ENCODE results near the gene THOC5.
"Not testable (repeated sequence)": the region's sequence is repeated elsewhere in the genome, so short reads cannot be mapped to it uniquely, and the experiment has no call there.

THOC5 gene

GRCh38 chr22:29570912-29571549 is 17.5 kb upstream of the THOC5 start:
- Histone ChIP-seq H3K4me1 (ENCODE audit: insufficient read depth, low read length) (no peaks in the 10 kb centered on the region), H3K9ac (ENCODE audit: low read depth, low read length) (no peak overlapping the region), H3K36me3 (ENCODE audit: insufficient read depth, low read length) (peaks cover 9% of the 10 kb centered on the region; the same call in 1 of the 2 replicates)

GRCh38 chr22:29570456-29570855 is 16.9 kb upstream of the THOC5 start:
- Histone ChIP-seq H3K36me3 (ENCODE audit: insufficient read depth, low read length) (peaks cover 11% of the 10 kb centered on the region; the same call in 1 of the 2 replicates), H3K9ac (ENCODE audit: low read depth, low read length) (no peak overlapping the region), H3K4me1 (ENCODE audit: insufficient read depth, low read length) (no peaks in the 10 kb centered on the region), H3K9me3 (ENCODE audit: control insufficient read depth, insufficient read depth, low read length) (no peaks in the 10 kb centered on the region)

More at GRCh38 chr22:29570912-29571549, 17.5 kb upstream of the THOC5 start:
- no peaks in the 10 kb centered on the region for H3K9me3 ChIP-seq (ENCODE audit: control insufficient read depth, insufficient read depth, low read length)

DNA sequence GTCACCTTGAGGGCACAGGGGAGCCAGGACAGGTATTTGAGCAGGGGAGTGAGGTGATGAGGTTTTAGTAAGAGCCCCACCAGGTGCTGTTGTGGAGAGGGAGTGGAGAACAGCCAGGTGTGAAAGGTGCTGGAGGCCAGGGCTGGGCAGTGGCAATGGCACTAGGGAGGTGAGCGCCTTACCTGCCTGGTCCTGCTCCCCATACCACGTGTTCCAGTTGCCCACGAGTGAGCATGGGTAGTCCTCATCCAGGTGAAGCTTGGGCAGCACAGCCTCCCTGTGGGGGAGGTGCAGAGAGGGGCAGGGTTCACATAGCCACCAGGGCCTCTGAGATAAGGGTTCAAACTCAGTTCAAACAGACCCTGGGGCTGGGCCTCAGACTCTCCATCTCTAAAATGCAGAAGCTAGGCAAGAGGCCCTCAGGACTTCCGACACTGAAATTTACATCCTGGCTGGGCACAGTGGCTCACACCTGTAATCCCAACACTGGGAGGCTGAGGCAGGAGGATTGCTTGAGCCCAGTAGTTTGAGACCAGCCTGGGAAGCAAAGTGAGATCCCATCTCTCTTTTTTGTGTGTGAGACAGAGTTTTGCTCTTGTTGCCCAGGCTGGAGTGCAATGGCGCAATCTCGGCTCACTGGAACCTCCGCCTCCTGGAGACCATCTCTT is 15.6 kb upstream of the THOC5 start:
- H3K9me3 ChIP-seq (ENCODE audit: control insufficient read depth, insufficient read depth, low read length) = no peaks in the 10 kb centered on the region
- no peaks in the 10 kb centered on the region for H3K4me1 ChIP-seq (ENCODE audit: insufficient read depth, low read length)
- H3K9ac ChIP-seq (ENCODE audit: low read depth, low read length) = no peak overlapping the region
- H3K36me3 ChIP-seq (ENCODE audit: insufficient read depth, low read length) = peaks cover 18% of the 10 kb centered on the region; the same call in 1 of the 2 replicates

- H3K36me3 ChIP-seq (ENCODE audit: insufficient read depth, low read length) = peaks cover 18% of the 10 kb centered on the region; the same call in 1 of the 2 replicates
Observed at GRCh38 chr22:29567338-29567737, 13.8 kb upstream of the THOC5 start.

DNA sequence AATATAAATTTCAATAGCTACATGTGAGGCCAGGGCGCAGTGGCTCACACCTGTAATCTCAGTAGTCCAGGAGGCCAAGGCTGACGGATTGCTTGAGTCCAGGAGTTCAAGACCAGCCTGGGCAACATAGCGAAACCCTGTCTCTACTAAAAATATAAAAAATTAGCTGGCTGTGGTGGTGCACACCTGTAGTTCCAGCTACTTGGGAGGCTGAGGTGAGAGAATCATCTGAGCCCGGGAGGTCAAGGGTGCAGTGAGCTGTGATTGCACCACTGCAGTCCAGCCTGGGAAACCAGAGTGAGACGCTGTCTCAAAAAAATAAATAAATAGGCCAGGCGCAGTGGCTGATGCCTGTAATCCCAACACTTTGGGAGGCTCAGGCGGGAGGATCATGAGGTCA is 13.0 kb upstream of the THOC5 start:
- peaks cover 24% of the 10 kb centered on the region for H3K36me3 ChIP-seq (ENCODE audit: insufficient read depth, low read length)
- not testable (repeated sequence) for H3K4me1 ChIP-seq (ENCODE audit: insufficient read depth, low read length); H3K9me3 ChIP-seq (ENCODE audit: control insufficient read depth, insufficient read depth, low read length); H3K9ac ChIP-seq (ENCODE audit: low read depth, low read length)

More at GRCh38 chr22:29567338-29567737, 13.8 kb upstream of the THOC5 start:
- no peaks in the 10 kb centered on the region for H3K4me1 ChIP-seq (ENCODE audit: insufficient read depth, low read length)
- H3K9ac ChIP-seq (ENCODE audit: low read depth, low read length) = no peak overlapping the region
- no peaks in the 10 kb centered on the region for H3K9me3 ChIP-seq (ENCODE audit: control insufficient read depth, insufficient read depth, low read length)

DNA sequence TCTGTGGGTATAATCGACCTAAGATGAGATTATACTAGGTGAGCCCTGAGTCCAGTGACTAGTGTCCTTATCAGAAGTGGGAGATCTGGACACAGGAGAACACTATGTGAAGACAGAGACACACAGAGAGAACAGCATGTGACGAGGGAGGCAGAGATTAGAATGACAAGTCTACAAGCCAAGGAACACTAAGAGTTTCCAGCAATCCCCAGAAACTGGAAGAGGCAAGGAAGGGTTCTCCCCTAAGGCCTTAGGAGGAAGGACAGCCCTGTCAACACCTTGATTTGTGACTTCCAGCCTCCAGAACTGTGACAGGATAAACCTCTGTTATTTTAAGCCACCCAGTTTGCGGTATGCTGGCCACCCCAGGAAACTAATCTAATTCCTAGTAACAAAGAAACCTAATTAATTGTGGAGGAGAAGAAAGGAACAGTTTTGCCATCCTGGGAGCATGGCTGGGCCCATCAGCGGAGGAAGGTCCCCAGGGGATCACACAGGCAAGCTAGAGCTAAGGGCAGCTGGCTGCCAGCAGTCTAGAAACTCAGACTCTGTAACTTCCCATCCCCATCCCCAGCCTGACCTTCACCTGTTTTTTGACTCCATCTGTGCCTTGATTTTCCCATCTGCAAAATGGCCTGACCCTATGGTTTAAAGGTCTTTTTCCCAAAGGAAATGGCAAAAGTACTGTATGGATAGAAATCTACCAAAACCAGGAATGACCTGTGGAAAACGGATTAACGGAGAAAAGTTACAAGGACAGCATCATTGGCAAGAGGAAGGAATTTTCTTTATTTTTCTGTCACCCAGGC is 10.3 kb upstream of the THOC5 start:
- H3K9ac ChIP-seq (ENCODE audit: low read depth, low read length) = no peak overlapping the region
- H3K36me3 ChIP-seq (ENCODE audit: insufficient read depth, low read length) = peaks cover 34% of the 10 kb centered on the region
- no peaks in the 10 kb centered on the region for H3K4me1 ChIP-seq (ENCODE audit: insufficient read depth, low read length)

DNA sequence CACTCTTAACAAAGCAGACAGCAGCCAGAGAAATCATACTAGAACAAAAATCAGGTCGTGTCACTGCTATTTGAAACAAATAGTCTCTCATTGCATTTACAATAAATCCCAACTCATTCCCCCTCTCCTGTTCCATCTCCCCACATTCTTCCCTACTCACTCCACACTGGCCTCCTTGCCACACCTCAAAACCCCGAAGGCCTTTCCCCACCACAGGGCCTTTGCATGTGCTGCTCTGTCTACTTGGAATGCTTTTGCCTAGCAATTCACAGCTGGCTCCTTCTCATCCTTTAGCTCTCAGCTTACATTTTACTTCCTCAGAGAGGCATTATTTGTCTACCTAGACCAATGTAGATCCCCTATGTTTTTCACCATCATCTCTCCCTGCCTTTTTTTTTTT is 6.3 kb upstream of the THOC5 start:
- H3K36me3 ChIP-seq (ENCODE audit: insufficient read depth, low read length) = peaks cover 25% of the 10 kb centered on the region
- H3K9ac ChIP-seq (ENCODE audit: low read depth, low read length) = no peak overlapping the region

More for the DNA sequence above, 10.3 kb upstream of the THOC5 start:
- H3K9me3 ChIP-seq (ENCODE audit: control insufficient read depth, insufficient read depth, low read length) = no peaks in the 10 kb centered on the region

GRCh38 chr22:29559030-29559429 is 5.5 kb upstream of the THOC5 start:
- H3K9me3 ChIP-seq (ENCODE audit: control insufficient read depth, insufficient read depth, low read length) = no peaks in the 10 kb centered on the region
- no peak overlapping the region for H3K9ac ChIP-seq (ENCODE audit: low read depth, low read length)
- H3K36me3 ChIP-seq (ENCODE audit: insufficient read depth, low read length) = peaks cover 21% of the 10 kb centered on the region
- H3K4me1 ChIP-seq (ENCODE audit: insufficient read depth, low read length) = no peaks in the 10 kb centered on the region

More for the DNA sequence above, 6.3 kb upstream of the THOC5 start:
- Histone ChIP-seq H3K4me1 (ENCODE audit: insufficient read depth, low read length) (no peaks in the 10 kb centered on the region), H3K9me3 (ENCODE audit: control insufficient read depth, insufficient read depth, low read length) (no peaks in the 10 kb centered on the region)

DNA sequence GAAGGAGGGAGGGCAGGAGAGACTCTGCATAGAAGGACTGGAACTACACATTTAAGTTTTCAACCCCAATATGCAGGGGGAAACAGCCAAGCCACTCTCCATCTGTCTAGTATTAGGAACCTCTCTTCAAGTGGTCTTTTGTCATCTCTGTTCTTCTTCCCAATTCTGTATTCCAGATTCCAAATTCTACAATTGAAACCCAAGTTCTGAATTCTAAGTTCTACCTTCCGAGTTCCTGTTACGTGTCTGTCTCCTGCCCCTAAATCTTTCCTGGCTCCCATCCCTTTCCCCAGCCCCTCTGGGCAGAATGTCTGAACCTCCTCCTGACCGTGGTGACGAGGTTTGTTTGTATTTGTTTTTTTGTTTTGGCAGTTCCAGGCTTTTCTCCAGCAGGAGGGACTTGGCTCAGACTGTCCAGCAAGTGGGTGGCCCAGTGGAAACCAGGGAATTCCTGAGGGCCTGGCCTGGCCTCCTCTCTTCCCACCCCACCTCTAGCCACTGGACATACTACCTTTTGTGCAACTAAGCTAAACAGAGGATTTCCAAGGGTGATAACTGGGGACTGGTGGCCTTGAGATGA is 1.6 kb upstream of the THOC5 start:
- Histone ChIP-seq H3K9ac (ENCODE audit: low read depth, low read length) (no peak overlapping the region), H3K9me3 (ENCODE audit: control insufficient read depth, insufficient read depth, low read length) (no peaks in the 10 kb centered on the region), H3K36me3 (ENCODE audit: insufficient read depth, low read length) (peaks cover 9% of the 10 kb centered on the region), H3K4me1 (ENCODE audit: insufficient read depth, low read length) (no peaks in the 10 kb centered on the region)

DNA sequence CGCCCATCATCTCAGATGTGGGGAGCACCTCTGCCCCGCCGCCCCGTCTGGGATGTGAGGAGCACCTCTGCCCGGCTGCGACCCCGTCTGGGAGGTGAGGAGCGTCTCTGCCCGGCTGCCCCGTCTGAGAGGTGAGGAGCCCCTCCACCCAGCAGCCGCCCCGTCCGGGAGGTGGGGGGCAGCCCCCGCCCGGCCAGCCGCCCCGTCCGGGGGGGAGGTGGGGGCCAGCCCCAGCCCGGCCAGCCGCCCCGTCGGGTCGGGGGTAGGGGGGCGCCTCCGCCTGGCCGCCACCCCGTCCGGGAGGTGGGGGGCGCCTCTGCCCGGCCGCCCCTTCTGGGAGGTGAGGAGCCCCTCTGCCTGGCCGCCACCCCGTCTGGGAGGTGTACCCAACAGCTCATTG is 1.2 kb downstream of the THOC5 start:
- peaks cover 20% of the 10 kb centered on the region for H3K36me3 ChIP-seq (ENCODE audit: insufficient read depth, low read length)
- H3K9me3 ChIP-seq (ENCODE audit: control insufficient read depth, insufficient read depth, low read length); H3K4me1 ChIP-seq (ENCODE audit: insufficient read depth, low read length); H3K9ac ChIP-seq (ENCODE audit: low read depth, low read length): not testable (repeated sequence)

- H3K4me1 ChIP-seq (ENCODE audit: insufficient read depth, low read length) = no peaks in the 10 kb centered on the region
- no peaks in the 10 kb centered on the region for H3K9me3 ChIP-seq (ENCODE audit: control insufficient read depth, insufficient read depth, low read length)
- peaks cover 20% of the 10 kb centered on the region for H3K36me3 ChIP-seq (ENCODE audit: insufficient read depth, low read length)
- no peak overlapping the region for H3K9ac ChIP-seq (ENCODE audit: low read depth, low read length)
Observed at GRCh38 chr22:29550005-29550404, 3.6 kb downstream of the THOC5 start.

DNA sequence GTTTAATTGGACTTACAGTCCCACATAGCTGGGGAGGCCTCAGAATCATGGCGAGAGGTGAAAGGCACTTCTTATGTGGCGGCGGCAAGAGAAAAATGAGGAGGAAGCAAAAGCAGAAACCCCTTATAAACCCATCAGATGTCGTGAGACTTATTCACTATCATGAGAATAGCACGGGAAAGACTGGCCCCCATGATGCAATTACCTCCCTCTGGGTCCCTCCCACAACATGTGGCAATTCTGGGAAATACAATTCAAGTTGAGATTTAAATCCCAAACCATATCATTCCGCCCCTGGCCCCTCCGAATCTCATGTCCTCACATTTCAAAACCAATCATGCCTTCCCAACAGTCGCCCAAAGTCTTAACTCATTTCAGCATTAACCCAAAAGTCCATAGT is 8.5 kb downstream of the THOC5 start:
- not testable (repeated sequence) for H3K9ac ChIP-seq (ENCODE audit: low read depth, low read length); H3K4me1 ChIP-seq (ENCODE audit: insufficient read depth, low read length); H3K9me3 ChIP-seq (ENCODE audit: control insufficient read depth, insufficient read depth, low read length)
- H3K36me3 ChIP-seq (ENCODE audit: insufficient read depth, low read length) = peaks cover 28% of the 10 kb centered on the region

DNA sequence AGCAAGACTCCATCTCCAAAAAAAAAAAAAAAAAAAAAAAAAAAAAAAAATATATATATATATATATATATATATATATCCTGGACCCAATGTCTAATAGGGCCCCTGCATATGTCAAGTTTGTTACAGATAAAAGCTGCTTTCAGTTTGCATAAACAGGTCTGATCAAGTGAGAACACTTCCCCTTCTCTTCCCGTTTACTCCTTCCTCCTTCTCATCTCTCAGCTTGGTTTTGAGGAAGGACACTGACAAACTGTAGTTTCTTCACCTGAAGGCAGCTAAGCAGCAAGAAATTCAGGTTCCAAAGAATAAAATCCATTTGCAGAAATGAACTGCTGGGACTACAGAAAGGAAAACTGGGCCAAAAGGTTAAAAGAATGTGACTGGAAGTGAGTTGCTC is 11.7 kb downstream of the THOC5 start:
- Histone ChIP-seq H3K4me1 (ENCODE audit: insufficient read depth, low read length) (no peaks in the 10 kb centered on the region), H3K9ac (ENCODE audit: low read depth, low read length) (no peak overlapping the region), H3K36me3 (ENCODE audit: insufficient read depth, low read length) (peaks cover 18% of the 10 kb centered on the region), H3K9me3 (ENCODE audit: control insufficient read depth, insufficient read depth, low read length) (no peaks in the 10 kb centered on the region)

DNA sequence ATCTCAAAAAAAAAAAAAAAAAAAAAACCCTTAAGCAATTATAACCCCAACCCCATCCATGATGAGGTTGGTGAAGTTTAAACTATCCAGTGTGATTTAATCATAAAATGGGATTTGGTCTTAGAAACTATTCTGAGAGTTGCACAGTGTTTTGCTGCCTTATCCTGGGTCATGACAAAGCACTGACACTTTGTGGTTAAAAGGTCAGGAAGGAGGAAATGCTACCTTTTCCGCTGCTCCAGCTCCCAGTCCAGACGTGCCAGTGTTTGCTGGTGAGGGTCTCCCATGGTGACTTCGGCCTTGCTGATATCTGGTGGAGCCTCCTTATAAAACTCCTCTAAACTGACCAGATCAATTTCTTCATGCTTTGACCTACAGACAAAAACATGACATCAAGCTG is 14.5 kb downstream of the THOC5 start:
- H3K4me1 ChIP-seq (ENCODE audit: insufficient read depth, low read length) = no peaks in the 10 kb centered on the region
- peaks cover 25% of the 10 kb centered on the region for H3K36me3 ChIP-seq (ENCODE audit: insufficient read depth, low read length)
- no peak overlapping the region for H3K9ac ChIP-seq (ENCODE audit: low read depth, low read length)
- no peaks in the 10 kb centered on the region for H3K9me3 ChIP-seq (ENCODE audit: control insufficient read depth, insufficient read depth, low read length)
